ENCODE measurements around the gene FYN. TPM values are rescaled to one million over a fixed set of nuclear protein-coding genes. Genes with fewer than 3 reads are reported as not detected.
A peak's percentile ranks its signal among the peaks of the same experiment; 100 is the strongest.

Gene FYN
- total and polyA plus RNA-seq, 10 of the 15 experiments (the other 5 are each of a cell fraction or from before 2014, with no cell fraction given): 51.4 to 247 (median 138) TPM

DNA sequence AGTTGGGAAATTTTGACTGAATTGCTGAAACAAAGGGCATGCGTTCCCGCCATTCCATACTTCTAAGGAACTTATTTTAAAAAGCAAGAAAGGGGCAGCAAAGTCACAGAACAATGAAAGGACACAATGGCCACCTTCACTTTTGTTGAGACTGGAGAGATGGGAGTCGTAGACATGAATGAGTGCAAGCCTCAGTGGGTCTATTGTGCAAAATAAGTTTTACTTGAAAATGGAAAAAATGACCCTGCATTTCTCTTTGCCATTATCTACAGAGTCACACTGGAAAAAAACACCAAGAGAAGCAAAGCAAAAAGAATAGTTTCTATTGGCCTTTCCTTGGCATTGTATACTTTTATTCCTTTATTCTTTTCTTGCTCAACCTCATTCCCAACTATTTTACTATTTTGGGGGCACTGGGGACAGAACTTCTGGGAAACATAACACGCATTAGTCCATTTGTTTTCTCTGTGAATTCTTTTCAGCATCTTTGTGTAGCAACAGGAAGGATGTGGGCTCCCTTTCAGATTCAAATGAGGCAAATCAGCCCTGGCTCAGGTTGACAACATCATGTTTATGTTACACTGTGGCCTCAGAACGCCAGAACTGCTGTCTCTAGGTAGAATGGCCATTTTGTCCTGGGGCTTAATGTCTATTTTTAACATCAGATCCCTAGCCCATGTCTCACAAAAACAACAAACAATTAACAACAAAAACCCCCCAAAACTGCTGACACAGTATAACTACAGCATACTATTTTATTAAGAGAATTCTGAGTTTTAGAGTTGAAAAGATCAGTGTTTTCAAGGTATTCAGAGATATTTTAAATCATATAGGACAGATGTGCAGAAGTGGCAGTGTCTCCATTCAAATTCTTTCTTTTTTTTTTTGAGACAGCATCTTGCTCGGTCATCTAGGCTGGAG lies 122.2 kb downstream of the FYN start (continued):
- TF ChIP-seq, protein P1, sequence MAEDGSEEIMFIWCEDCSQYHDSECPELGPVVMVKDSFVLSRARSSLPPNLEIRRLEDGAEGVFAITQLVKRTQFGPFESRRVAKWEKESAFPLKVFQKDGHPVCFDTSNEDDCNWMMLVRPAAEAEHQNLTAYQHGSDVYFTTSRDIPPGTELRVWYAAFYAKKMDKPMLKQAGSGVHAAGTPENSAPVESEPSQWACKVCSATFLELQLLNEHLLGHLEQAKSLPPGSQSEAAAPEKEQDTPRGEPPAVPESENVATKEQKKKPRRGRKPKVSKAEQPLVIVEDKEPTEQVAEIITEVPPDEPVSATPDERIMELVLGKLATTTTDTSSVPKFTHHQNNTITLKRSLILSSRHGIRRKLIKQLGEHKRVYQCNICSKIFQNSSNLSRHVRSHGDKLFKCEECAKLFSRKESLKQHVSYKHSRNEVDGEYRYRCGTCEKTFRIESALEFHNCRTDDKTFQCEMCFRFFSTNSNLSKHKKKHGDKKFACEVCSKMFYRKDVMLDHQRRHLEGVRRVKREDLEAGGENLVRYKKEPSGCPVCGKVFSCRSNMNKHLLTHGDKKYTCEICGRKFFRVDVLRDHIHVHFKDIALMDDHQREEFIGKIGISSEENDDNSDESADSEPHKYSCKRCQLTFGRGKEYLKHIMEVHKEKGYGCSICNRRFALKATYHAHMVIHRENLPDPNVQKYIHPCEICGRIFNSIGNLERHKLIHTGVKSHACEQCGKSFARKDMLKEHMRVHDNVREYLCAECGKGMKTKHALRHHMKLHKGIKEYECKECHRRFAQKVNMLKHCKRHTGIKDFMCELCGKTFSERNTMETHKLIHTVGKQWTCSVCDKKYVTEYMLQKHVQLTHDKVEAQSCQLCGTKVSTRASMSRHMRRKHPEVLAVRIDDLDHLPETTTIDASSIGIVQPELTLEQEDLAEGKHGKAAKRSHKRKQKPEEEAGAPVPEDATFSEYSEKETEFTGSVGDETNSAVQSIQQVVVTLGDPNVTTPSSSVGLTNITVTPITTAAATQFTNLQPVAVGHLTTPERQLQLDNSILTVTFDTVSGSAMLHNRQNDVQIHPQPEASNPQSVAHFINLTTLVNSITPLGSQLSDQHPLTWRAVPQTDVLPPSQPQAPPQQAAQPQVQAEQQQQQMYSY (CRISPR knock-in tag; IDR thresholded peaks at IDR 0.05): no peak
- TF ChIP-seq SMC3 (IDR thresholded peaks at IDR 0.05; ENCODE audit: borderline replicate concordance, low read length): no peak; the same call in 1 of the 2 replicates
- TF ChIP-seq RAD21 (IDR thresholded peaks at IDR 0.05; ENCODE audit: insufficient read depth, low read depth, low read length): peak; percentile 19; the same call in 1 of the 2 replicates
- no peak for TF ChIP-seq CBX3 (IDR thresholded peaks at IDR 0.05; ENCODE audit: borderline replicate concordance, low read depth)
- no peak for TF ChIP-seq NRF1 (conservative IDR thresholded peaks at IDR 0.05; ENCODE audit: low read depth, low read length)
- TF ChIP-seq CHD4 (IDR thresholded peaks at IDR 0.05): no peak
- TF ChIP-seq, protein P2, sequence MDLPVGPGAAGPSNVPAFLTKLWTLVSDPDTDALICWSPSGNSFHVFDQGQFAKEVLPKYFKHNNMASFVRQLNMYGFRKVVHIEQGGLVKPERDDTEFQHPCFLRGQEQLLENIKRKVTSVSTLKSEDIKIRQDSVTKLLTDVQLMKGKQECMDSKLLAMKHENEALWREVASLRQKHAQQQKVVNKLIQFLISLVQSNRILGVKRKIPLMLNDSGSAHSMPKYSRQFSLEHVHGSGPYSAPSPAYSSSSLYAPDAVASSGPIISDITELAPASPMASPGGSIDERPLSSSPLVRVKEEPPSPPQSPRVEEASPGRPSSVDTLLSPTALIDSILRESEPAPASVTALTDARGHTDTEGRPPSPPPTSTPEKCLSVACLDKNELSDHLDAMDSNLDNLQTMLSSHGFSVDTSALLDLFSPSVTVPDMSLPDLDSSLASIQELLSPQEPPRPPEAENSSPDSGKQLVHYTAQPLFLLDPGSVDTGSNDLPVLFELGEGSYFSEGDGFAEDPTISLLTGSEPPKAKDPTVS (IDR thresholded peaks at IDR 0.05; ENCODE audit: low read depth, low read length): no peak
- TF ChIP-seq STAT1 (conservative IDR thresholded peaks at IDR 0.05): no peak
- TF ChIP-seq ZBED1 (IDR thresholded peaks at IDR 0.05; ENCODE audit: borderline replicate concordance): no peak; the same call in 1 of the 2 replicates
- TF ChIP-seq KDM1A (IDR thresholded peaks at IDR 0.05; ENCODE audit: borderline replicate concordance): no peak
- no peak for TF ChIP-seq MYC (IDR thresholded peaks at IDR 0.05; ENCODE audit: insufficient read depth, insufficient read length, insufficient replicate concordance, low read length, severe bottlenecking)
- peak; percentile 56 for TF ChIP-seq MTA2 (IDR thresholded peaks at IDR 0.05; ENCODE audit: low read depth)
- TF ChIP-seq, protein P3, sequence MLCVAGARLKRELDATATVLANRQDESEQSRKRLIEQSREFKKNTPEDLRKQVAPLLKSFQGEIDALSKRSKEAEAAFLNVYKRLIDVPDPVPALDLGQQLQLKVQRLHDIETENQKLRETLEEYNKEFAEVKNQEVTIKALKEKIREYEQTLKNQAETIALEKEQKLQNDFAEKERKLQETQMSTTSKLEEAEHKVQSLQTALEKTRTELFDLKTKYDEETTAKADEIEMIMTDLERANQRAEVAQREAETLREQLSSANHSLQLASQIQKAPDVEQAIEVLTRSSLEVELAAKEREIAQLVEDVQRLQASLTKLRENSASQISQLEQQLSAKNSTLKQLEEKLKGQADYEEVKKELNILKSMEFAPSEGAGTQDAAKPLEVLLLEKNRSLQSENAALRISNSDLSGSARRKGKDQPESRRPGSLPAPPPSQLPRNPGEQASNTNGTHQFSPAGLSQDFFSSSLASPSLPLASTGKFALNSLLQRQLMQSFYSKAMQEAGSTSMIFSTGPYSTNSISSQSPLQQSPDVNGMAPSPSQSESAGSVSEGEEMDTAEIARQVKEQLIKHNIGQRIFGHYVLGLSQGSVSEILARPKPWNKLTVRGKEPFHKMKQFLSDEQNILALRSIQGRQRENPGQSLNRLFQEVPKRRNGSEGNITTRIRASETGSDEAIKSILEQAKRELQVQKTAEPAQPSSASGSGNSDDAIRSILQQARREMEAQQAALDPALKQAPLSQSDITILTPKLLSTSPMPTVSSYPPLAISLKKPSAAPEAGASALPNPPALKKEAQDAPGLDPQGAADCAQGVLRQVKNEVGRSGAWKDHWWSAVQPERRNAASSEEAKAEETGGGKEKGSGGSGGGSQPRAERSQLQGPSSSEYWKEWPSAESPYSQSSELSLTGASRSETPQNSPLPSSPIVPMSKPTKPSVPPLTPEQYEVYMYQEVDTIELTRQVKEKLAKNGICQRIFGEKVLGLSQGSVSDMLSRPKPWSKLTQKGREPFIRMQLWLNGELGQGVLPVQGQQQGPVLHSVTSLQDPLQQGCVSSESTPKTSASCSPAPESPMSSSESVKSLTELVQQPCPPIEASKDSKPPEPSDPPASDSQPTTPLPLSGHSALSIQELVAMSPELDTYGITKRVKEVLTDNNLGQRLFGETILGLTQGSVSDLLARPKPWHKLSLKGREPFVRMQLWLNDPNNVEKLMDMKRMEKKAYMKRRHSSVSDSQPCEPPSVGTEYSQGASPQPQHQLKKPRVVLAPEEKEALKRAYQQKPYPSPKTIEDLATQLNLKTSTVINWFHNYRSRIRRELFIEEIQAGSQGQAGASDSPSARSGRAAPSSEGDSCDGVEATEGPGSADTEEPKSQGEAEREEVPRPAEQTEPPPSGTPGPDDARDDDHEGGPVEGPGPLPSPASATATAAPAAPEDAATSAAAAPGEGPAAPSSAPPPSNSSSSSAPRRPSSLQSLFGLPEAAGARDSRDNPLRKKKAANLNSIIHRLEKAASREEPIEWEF (IDR thresholded peaks at IDR 0.05; ENCODE audit: insufficient replicate concordance, low read depth, low read length): no peak
- TF ChIP-seq FOS (IDR thresholded peaks at IDR 0.05; ENCODE audit: borderline replicate concordance, extremely low read depth, insufficient read length): no peak
- TF ChIP-seq, protein P4, sequence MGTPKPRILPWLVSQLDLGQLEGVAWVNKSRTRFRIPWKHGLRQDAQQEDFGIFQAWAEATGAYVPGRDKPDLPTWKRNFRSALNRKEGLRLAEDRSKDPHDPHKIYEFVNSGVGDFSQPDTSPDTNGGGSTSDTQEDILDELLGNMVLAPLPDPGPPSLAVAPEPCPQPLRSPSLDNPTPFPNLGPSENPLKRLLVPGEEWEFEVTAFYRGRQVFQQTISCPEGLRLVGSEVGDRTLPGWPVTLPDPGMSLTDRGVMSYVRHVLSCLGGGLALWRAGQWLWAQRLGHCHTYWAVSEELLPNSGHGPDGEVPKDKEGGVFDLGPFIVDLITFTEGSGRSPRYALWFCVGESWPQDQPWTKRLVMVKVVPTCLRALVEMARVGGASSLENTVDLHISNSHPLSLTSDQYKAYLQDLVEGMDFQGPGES (IDR thresholded peaks at IDR 0.05): no peak
